Stimulated activated CD8-positive, alpha-beta memory T cell treated with anti-CD3 and anti-CD28 coated beads, Interleukin-12 subunit alpha, Interleukin-12 subunit beta, amount 100 ng/mL, for 24 hours (primary cell): Measurements from ENCODE around the gene CDK15.
"Not testable (repeated sequence)": the region's sequence is repeated elsewhere in the genome, so short reads cannot be mapped to it uniquely, and the experiment has no call there.

Source experiments
- DNase-seq: peaks from one replicate; pipeline ENCODE4 v3.0.0-alpha.2; 2020; ENCODE audit errors: extremely low read depth

Gene CDK15

DNA sequence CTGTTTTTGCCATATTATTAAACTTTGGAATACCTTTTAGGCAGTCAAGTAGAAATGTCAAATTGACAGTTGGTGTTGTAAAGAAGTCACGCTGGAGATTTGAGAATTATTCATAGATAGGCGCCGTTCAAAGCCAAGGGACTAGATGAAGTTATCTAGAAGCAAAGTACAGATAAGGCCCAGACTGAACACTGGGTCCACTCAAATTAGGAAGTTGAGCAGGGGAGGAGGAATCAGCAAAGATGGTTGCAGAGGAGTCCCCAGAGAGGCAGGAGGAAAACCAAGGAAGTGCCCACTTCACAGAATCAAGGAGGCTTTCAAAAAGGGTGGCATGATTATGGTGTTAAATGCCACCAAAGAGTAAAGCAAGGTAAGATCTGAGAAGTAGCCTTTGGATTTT, 16.0 kb upstream of the CDK15 start:
- DNase-seq, result no peak

- no peak for DNase-seq
Observed at GRCh38 chr2:201790989-201791388, 15.3 kb upstream of the CDK15 start.

DNA sequence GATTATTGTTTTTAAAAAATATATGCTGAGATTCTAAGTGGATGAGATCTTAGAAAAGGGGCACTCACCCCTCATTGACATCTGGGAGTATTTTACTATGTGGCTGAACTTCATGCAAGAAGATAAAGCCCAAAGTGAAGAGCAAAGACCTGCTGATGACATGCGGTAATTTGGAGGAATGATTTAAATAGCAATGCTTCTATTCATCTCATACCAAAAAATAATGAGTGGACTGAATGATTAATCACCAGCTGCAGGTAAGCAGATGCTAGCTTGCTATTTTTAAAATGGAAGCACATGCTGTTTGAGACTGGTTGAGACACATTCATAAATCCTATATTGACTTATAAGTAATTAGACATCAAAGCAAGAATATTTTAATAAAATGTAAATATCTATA, 12.7 kb upstream of the CDK15 start:
- DNase-seq, result no peak

DNA sequence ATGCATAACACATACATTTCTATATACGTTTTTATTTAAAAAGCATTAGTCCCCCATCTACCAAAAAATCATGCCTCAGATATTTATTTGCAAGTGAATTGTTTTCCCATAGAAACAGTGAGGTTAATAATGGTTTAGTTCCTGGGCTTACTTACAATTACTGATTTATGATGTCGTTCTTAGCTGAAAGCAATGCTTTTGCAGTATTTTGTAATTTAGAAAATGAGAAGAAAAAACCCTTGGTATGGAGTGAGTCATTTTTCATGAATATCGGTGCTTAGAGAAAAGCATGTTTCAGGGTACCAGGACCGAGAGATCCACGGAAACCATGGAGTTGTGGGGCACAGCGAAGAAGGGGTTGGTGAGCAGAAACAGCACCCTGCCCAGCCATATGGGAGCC, 12.0 kb upstream of the CDK15 start:
- DNase-seq, result no peak

DNA sequence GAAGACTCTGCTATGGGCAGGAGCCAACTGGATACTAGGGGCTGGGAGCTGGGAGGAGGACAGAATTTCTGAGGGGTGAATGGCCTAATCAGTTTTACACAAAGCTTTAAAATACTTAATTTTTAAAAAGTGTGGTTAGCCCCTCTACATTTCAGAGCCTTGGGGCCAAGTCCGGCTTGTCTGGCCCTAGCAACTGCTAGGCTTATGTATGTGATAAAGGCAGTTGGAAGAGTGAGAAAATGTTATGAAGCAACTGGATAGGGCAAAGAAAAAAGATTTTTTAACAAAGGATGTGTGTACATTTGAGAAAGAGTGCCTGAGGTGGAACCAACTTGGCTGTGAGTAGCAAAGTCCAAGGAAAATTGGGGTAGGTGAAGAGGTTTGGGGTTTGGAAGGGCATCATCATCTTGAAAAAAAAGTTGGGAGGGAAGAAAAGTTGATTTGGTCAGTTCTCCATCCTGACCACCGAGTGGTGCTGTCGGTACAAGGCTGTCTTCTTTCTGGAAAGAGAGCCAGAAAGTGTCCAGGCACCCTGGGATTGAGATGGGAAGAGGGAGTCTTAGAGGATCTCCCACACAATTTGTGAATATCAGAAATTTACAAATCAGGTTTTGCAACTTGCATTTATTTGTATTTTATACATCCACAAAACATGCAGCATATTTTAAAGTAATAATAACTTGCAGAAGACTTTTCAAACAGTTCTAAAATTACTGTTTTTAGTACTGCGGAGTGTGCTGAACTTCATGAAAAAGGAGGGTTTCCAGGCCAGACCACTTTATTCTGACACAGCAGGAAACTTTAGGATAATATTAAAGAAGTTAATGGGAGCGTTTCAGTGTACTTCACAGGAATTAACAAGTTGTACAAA, 10.5 kb upstream of the CDK15 start:
- DNase-seq, result no peak

GRCh38 chr2:201796478-201796865, 9.9 kb upstream of the CDK15 start:
- no peak for DNase-seq

GRCh38 chr2:201797175-201797840, 9.0 kb upstream of the CDK15 start:
- DNase-seq, result no peak

- DNase-seq, result no peak
Observed at GRCh38 chr2:201798252-201798913, 8.0 kb upstream of the CDK15 start.

DNA sequence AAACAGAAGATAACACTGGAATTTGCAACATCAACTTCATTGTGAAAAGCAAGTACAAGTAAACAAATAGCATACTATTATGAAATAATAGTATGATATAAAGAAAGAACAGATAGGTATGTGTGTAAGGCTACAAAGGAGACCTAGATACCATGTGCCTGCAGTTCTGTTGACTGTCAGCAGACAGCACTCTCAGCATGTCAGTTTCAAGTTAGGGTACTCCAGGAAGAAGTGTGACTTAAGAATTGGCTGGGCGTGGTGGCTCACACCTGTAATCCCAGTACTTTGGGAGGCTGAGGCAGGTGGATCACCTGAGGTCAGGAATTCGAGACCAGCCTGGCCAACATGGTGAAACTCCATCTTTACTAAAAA, 7.4 kb upstream of the CDK15 start:
- not testable (repeated sequence) for DNase-seq

GRCh38 chr2:201807452-201807999, 1.2 kb downstream of the CDK15 start:
- DNase-seq, result no peak

- no peak for DNase-seq
Observed at GRCh38 chr2:201808027-201808426, 1.7 kb downstream of the CDK15 start.

GRCh38 chr2:201809633-201810032, 3.3 kb downstream of the CDK15 start:
- DNase-seq, result no peak

DNA sequence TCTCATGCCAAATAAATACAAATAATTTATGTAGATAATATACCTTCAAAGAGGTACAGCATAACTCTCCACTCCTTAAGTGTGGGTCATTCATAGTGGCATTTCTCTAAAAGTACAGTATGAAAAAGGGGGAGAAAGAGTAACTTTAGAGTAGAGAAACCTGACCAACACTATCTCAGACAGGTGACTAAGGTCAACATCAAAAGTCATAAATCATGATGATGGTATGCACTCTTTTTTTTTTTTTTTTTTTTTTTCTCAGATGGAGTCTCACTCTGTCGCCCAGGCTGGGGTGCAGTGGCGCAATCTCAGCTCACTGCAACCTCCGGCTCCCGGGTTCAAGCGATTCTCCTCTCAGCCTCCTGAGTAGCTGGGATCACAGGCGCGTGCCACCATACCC, 4.3 kb downstream of the CDK15 start:
- DNase-seq, result not testable (repeated sequence)

DNA sequence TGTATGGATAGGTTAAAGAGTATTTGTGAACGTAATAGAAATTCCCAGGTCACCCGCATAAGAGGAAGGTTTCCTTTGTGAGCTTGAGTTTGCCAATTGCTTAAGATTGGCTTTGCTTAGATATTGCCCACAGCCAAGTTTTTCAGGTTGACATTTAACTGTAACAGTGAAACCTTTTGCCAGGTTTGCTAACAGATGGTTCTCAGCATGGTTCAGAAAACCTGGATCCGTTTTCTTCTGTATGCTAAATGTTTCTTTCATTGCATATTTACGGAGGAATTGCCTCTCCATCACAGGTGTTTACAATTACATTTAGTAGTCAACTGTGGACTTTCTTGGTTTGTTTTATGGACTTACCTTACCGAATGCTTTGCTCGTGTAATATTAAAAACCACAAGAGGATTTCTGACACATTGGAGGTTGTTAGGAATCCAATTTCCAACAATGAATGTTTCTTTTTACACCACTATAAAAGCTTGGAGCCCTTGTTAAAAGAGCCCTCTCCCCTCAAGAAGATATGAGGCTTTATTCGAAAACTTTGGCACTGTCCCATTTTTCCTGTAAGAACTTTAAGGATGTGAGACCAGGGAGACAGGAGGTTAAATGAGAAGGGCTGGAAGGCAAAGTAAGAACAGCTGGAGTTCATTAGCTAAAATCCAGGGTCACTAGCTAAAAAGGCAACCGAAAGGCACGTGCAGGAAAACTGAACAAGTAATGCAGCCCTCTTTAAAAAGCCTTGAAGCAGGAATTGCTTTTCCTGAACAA, 7.8 kb downstream of the CDK15 start:
- no peak for DNase-seq

DNA sequence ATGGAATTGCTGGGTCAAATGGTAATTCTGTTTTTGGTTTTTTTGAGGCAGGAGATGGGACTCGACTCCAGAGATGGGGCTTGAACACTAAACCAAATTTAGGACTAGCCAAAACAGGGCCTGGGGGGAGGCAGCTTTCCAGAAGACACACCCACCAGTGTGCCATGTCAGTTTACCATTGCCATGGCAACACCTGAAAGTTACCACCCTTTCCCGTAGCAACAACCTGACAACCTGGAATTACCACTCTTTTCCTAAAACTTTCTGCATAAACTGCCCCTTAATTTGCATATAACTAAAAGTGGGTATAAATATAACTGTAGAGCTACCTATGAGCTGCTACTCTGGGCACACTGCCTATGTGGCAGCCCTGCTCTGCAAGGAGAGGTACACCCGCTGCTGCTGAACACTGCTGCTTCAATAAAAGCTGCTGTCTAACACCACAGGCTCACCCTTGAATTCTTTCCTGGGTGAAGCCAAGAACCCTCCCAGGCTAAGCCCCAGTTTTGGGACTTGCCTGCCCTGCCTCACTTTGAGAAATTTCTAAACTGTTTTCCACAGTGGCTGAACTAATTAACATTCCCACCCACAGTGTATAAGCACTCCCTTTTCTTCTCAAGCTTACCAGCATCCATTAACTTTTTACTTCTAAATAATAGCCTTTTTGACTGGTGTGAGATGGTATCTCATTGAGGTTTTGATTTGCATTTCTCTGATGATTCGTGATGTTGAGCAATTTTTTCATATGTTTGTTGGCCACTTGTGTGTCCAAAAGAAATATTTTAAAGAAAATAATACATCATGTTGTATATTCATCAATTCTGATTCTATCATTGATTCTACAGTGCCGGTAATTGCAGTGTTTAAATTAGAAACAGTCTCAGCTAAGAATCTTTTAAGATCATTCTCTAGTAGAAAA, 10.6 kb downstream of the CDK15 start:
- DNase-seq, result no peak

DNA sequence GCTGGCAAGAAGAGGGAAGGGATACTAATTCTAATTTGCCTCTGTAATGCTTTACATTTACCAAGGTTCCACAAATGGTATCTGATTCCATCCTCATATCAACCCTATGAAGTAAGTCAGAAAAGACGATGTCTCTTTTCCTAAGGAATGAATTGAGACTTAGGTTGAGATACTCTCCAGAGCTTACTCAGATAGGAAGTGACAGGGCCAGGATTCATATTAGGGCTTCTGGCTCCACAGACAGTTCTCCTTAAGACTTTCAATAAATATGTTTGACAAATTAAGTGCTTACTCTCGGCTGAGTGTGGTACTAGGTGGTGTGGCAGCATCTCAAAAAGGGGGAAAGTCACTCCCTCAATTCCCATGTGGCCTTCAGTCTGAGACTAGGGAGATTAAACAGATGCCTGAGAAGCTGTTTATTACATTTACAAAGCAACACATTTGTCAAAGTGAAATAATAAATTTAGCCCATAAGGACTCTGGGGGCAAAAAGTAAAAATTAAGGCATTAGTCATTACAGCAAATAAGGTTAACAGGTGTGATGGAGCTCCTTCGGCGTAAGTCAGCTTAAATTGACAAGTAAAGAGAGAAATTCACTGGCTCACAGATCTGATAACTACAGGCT, 14.2 kb downstream of the CDK15 start:
- DNase-seq, result no peak

DNA sequence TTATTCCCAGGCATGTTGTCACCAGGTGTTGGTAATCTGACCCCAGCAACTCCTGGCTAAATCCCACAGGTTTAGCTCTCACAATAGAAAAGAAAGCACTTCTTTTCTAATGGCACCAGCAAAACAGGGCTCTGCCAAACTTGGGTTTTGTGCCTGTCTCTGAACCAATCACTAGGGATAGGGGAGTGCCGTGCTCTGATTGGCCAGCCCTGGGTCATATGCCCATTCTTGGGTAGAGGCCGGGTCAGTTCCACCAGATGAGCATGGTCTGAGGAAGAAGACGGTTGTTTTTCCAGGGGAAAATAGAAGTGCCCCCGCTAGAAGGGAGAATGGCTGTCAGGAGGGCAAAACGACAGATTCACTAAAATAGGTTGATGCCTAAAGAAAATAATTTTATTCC, 14.7 kb downstream of the CDK15 start:
- DNase-seq, result no peak

- DNase-seq, result no peak
Observed at GRCh38 chr2:201824212-201824611, 17.9 kb downstream of the CDK15 start.

- no peak for DNase-seq
Observed at GRCh38 chr2:201827621-201828020, 21.3 kb downstream of the CDK15 start.

- no peak for DNase-seq
Observed at GRCh38 chr2:201828220-201828619, 21.9 kb downstream of the CDK15 start.
